ENCODE data around the gene BBX.

The BBX gene

GRCh38 chr3:107795514-107796094 lies 272.8 kb downstream of the BBX start:
- DNase-seq (ENCODE audit: low spot score) = no peak
- no peak for FAIRE-seq

- FAIRE-seq (no peak), DNase-seq (ENCODE audit: low spot score) (peak; percentile 34)
Observed at GRCh38 chr3:107796791-107797190, 274.0 kb downstream of the BBX start.

- FAIRE-seq (no peak), DNase-seq (ENCODE audit: low spot score) (peak; percentile 29)
Observed at GRCh38 chr3:107797586-107797985, 274.8 kb downstream of the BBX start.

- DNase-seq (ENCODE audit: low spot score) = no peak
- no peak for FAIRE-seq
Observed at GRCh38 chr3:107798381-107798780, 275.6 kb downstream of the BBX start.

GRCh38 chr3:107800710-107801109 lies 277.9 kb downstream of the BBX start:
- FAIRE-seq (no peak), DNase-seq (ENCODE audit: low spot score) (no peak)

GRCh38 chr3:107803170-107803569 lies 280.4 kb downstream of the BBX start:
- no peak for DNase-seq (ENCODE audit: low spot score)
- FAIRE-seq = no peak

- no peak for FAIRE-seq
- no peak for DNase-seq (ENCODE audit: low spot score)
Observed at GRCh38 chr3:107806021-107806420, 283.3 kb downstream of the BBX start.

GRCh38 chr3:107806536-107806935 lies 283.8 kb downstream of the BBX start:
- peak; percentile 5 for FAIRE-seq
- no peak for DNase-seq (ENCODE audit: low spot score)

- FAIRE-seq (no peak), DNase-seq (ENCODE audit: low spot score) (no peak)
Observed at GRCh38 chr3:107810171-107811071, 287.7 kb downstream of the BBX start.

GRCh38 chr3:107813026-107813425 lies 290.3 kb downstream of the BBX start:
- FAIRE-seq = no peak

GRCh38 chr3:107816107-107816506 lies 293.3 kb downstream of the BBX start:
- FAIRE-seq (no peak), DNase-seq (ENCODE audit: low spot score) (no peak)

More at GRCh38 chr3:107813026-107813425, 290.3 kb downstream of the BBX start:
- no peak for DNase-seq (ENCODE audit: low spot score)

GRCh38 chr3:107817076-107817475 lies 294.3 kb downstream of the BBX start:
- FAIRE-seq = no peak
- no peak for DNase-seq (ENCODE audit: low spot score)

- DNase-seq (ENCODE audit: low spot score) = no peak
- no peak for FAIRE-seq
Observed at GRCh38 chr3:107818025-107818424, 295.3 kb downstream of the BBX start.

- FAIRE-seq = no peak
Observed at GRCh38 chr3:107819656-107820055, 296.9 kb downstream of the BBX start.

GRCh38 chr3:107822308-107822707 lies 299.5 kb downstream of the BBX start:
- FAIRE-seq (no peak), DNase-seq (ENCODE audit: low spot score) (no peak)

More at GRCh38 chr3:107819656-107820055, 296.9 kb downstream of the BBX start:
- DNase-seq (ENCODE audit: low spot score) = no peak

- no peak for FAIRE-seq
Observed at GRCh38 chr3:107824822-107825371, 302.1 kb downstream of the BBX start.

GRCh38 chr3:107825556-107825955 lies 302.8 kb downstream of the BBX start:
- FAIRE-seq = no peak
- DNase-seq (ENCODE audit: low spot score) = no peak

More at GRCh38 chr3:107824822-107825371, 302.1 kb downstream of the BBX start:
- DNase-seq (ENCODE audit: low spot score) = no peak

GRCh38 chr3:107826727-107827126 lies 304.0 kb downstream of the BBX start:
- FAIRE-seq (no peak), DNase-seq (ENCODE audit: low spot score) (no peak)

- peak; percentile 37 for FAIRE-seq
- DNase-seq (ENCODE audit: low spot score) = no peak
Observed at GRCh38 chr3:107829185-107829584, 306.4 kb downstream of the BBX start.

GRCh38 chr3:107831590-107831989 lies 308.8 kb downstream of the BBX start:
- no peak for DNase-seq (ENCODE audit: low spot score)
- FAIRE-seq = no peak

GRCh38 chr3:107833043-107833442 lies 310.3 kb downstream of the BBX start:
- DNase-seq (ENCODE audit: low spot score) (no peak), FAIRE-seq (peak; percentile 35)

- FAIRE-seq (no peak), DNase-seq (ENCODE audit: low spot score) (no peak)
Observed at GRCh38 chr3:107833722-107834416, 311.1 kb downstream of the BBX start.

Measured in urothelium cell line (cell line).